PC-3 (cell line): Measurements from ENCODE around the gene CA7. TPM values are rescaled to one million over a fixed set of nuclear protein-coding genes. Genes with fewer than 3 reads are reported as not detected.

Experiments used
- ATAC-seq: fragments of 200-7000 bp; cut with Tn5 transposase; 2 replicates; pipeline ENCODE4 v1.9.1; 2020; ENCODE audit warnings: mild to moderate bottlenecking, moderate library complexity
- BruUV-seq: library from RNA; stranded (reverse); fragments of 400-500 nt; replicated peaks from 2 replicates; lab custom pipeline; 2021; lab: Mats Ljungman, UMichigan
- CTCF ChIA-PET: fragments of 300-600 bp; sonication (Branson Sonifier 250); formaldehyde crosslinking; loops from one replicate; lab custom pipeline; 2022; ENCODE audit warnings: antibody characterized with exemption; lab: Charles Lee
- POLR2A ChIA-PET: fragments of 300-600 bp; sonication (Branson Sonifier 250); formaldehyde crosslinking; loops from one replicate; lab custom pipeline; 2022; ENCODE audit warnings: antibody characterized with exemption; ENCODE audit not compliant: unreplicated experiment; lab: Charles Lee
- DNase-seq: peaks from one replicate; pipeline ENCODE4 v3.0.0-alpha.2; 2015
- H2AFZ ChIP-seq: fragments of 300-600 bp; sonication (generic); 2 replicates; pipeline ENCODE4 v1.6.0; 2016; ENCODE audit warnings: antibody characterized with exemption, low read length
- H3F3A ChIP-seq: fragments of 300-600 bp; sonication (generic); one replicate; pipeline ENCODE4 v1.6.0; 2017; ENCODE audit warnings: antibody characterized with exemption, low read length, control low read depth, mild to moderate bottlenecking; ENCODE audit not compliant: unreplicated experiment
- H3K27ac ChIP-seq: fragments of 300-600 bp; sonication (generic); 2 replicates; pipeline ENCODE4 v1.5.1; 2016; ENCODE audit warnings: mild to moderate bottlenecking, low read length
- H3K27me3 ChIP-seq: fragments of 300-600 bp; sonication (generic); 2 replicates; pipeline ENCODE4 v1.6.1; 2016; ENCODE audit warnings: low read length, mixed read lengths
- H3K36me3 ChIP-seq: fragments of 300-600 bp; sonication (generic); 2 replicates; pipeline ENCODE4 v1.6.1; 2016; ENCODE audit warnings: low read depth, mixed run types, low read length, mixed read lengths
- H3K4me1 ChIP-seq: fragments of 300-600 bp; sonication (generic); 2 replicates; pipeline ENCODE4 v1.5.1; 2016; ENCODE audit warnings: low read length; ENCODE audit not compliant: insufficient read depth
- H3K4me2 ChIP-seq: fragments of 300-600 bp; sonication (generic); 2 replicates; pipeline ENCODE4 v1.6.0; 2016; ENCODE audit warnings: low read length
- H3K4me3 ChIP-seq: fragments of 300-600 bp; sonication (generic); 2 replicates; pipeline ENCODE4 v1.5.1; 2016; ENCODE audit warnings: mild to moderate bottlenecking, low read length, mixed read lengths
- H3K79me2 ChIP-seq: fragments of 300-600 bp; sonication (generic); 2 replicates; pipeline ENCODE4 v1.6.1; 2017; ENCODE audit warnings: low read length, mixed read lengths
- H3K9ac ChIP-seq: fragments of 300-600 bp; sonication (generic); 2 replicates; pipeline ENCODE4 v1.6.0; 2016; ENCODE audit warnings: mild to moderate bottlenecking, low read length
- H3K9me2 ChIP-seq: fragments of 300-600 bp; sonication (generic); replicated peaks from 2 replicates; pipeline ENCODE4 v1.6.1; 2016; ENCODE audit warnings: mixed run types, low read length, mixed read lengths
- H3K9me3 ChIP-seq: fragments of 300-600 bp; sonication (generic); 2 replicates; pipeline ENCODE4 v1.6.1; 2016; ENCODE audit warnings: low read length, mixed read lengths
- H4K20me1 ChIP-seq: fragments of 300-600 bp; sonication (generic); 2 replicates; pipeline ENCODE4 v1.6.1; 2016; ENCODE audit warnings: low read length, mixed read lengths
- EZH2 ChIP-seq: fragments of 300-600 bp; sonication (generic); IDR thresholded peaks from one replicate; pipeline ENCODE4 v1.6.1; 2017; ENCODE audit warnings: antibody characterized with exemption, mild to moderate bottlenecking, low read length; ENCODE audit not compliant: unreplicated experiment
- EZH2phosphoT487 ChIP-seq: fragments of 300-600 bp; sonication (generic); IDR thresholded peaks from 2 replicates; pipeline ENCODE4 v1.6.1; 2018; ENCODE audit warnings: mild to moderate bottlenecking, antibody characterized with exemption, low read length, borderline replicate concordance
- intact Hi-C: fragments of 100-400 bp; cut with micrococcal nuclease; formaldehyde crosslinking; loops from 2 replicates; pipeline ENCODE4 v1.9.0; 2023
- total RNA-seq: library from RNA; depleted of rRNA; stranded (reverse); fragments of >200 nt; gene quantifications from 2 replicates; pipeline ENCODE4 v1.2.3, GENCODE V29; 2014
- TF ChIP-seq, protein P1 (sequence below): fragments of 300-600 bp; sonication (generic); conservative IDR thresholded peaks from 2 replicates; pipeline ENCODE4 v1.5.1; 2017; ENCODE audit warnings: antibody characterized with exemption, low read depth, mild to moderate bottlenecking, low read length

Gene CA7
- total RNA-seq, 1 experiment from 2014 or later: not detected

DNA sequence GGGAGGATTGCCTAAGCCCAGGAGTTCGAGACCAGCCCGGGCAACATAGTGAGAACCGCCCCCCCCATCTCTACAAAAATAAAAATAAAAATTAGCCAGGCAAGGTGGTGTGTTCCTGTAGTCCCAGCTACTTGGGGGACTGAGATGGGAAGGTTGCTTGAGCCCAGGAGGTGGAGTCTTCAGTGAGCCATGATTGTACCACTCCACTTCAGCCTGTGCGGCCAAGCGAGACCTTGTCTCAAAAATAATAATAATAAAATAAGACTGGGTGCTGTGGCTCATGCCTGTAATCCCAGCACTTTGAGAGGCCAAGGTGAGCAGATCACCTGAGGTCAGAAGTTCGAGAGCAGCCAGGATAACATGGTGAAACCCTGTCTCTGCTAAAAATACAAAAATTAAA is 47.6 kb downstream of the CA7 start:
- ATAC-seq: no peak
- Histone ChIP-seq H3K9ac (no peak overlapping the region), H2AFZ (no peak overlapping the region), H3K79me2 (no peaks in the 10 kb centered on the region), H3K4me2 (no peak overlapping the region), H3K27ac (no peak overlapping the region), H3K4me1 (no peaks in the 10 kb centered on the region), H4K20me1 (no peaks in the 10 kb centered on the region), H3K4me3 (no peak overlapping the region), H3F3A (no peaks in the 10 kb centered on the region), H3K36me3 (no peaks in the 10 kb centered on the region), H3K9me3 (no peaks in the 10 kb centered on the region), H3K27me3 (no peaks in the 10 kb centered on the region), H3K9me2 (no peaks in the 10 kb centered on the region)
- POLR2A ChIA-PET: no interaction called here
- no peak for DNase-seq
- CTCF ChIA-PET: no interaction called here
- intact Hi-C loops: no loop called here
- BruUV-seq: no TSS peak
- TF ChIP-seq, protein P1, sequence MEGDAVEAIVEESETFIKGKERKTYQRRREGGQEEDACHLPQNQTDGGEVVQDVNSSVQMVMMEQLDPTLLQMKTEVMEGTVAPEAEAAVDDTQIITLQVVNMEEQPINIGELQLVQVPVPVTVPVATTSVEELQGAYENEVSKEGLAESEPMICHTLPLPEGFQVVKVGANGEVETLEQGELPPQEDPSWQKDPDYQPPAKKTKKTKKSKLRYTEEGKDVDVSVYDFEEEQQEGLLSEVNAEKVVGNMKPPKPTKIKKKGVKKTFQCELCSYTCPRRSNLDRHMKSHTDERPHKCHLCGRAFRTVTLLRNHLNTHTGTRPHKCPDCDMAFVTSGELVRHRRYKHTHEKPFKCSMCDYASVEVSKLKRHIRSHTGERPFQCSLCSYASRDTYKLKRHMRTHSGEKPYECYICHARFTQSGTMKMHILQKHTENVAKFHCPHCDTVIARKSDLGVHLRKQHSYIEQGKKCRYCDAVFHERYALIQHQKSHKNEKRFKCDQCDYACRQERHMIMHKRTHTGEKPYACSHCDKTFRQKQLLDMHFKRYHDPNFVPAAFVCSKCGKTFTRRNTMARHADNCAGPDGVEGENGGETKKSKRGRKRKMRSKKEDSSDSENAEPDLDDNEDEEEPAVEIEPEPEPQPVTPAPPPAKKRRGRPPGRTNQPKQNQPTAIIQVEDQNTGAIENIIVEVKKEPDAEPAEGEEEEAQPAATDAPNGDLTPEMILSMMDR: no peak

- Histone ChIP-seq H3K27ac (no peak overlapping the region), H3F3A (no peaks in the 10 kb centered on the region), H3K27me3 (no peaks in the 10 kb centered on the region), H3K36me3 (no peaks in the 10 kb centered on the region), H3K4me1 (no peaks in the 10 kb centered on the region), H3K4me2 (no peak overlapping the region), H3K9me3 (no peaks in the 10 kb centered on the region), H3K4me3 (no peak overlapping the region), H3K9me2 (no peaks in the 10 kb centered on the region), H3K79me2 (no peaks in the 10 kb centered on the region), H2AFZ (no peak overlapping the region), H3K9ac (no peak overlapping the region), H4K20me1 (no peaks in the 10 kb centered on the region)
- TF ChIP-seq, protein P1: no peak
- TF ChIP-seq EZH2phosphoT487 (no peak), EZH2 (no peak)
- intact Hi-C loops: no loop called here
- ATAC-seq (no peak), DNase-seq (no peak)
- ChIA-PET POLR2A (no interaction called here), CTCF (no interaction called here)
- no TSS peak for BruUV-seq
These were observed 49.8 kb downstream of the CA7 start for GRCh38 chr16:66894055-66894454.

DNA sequence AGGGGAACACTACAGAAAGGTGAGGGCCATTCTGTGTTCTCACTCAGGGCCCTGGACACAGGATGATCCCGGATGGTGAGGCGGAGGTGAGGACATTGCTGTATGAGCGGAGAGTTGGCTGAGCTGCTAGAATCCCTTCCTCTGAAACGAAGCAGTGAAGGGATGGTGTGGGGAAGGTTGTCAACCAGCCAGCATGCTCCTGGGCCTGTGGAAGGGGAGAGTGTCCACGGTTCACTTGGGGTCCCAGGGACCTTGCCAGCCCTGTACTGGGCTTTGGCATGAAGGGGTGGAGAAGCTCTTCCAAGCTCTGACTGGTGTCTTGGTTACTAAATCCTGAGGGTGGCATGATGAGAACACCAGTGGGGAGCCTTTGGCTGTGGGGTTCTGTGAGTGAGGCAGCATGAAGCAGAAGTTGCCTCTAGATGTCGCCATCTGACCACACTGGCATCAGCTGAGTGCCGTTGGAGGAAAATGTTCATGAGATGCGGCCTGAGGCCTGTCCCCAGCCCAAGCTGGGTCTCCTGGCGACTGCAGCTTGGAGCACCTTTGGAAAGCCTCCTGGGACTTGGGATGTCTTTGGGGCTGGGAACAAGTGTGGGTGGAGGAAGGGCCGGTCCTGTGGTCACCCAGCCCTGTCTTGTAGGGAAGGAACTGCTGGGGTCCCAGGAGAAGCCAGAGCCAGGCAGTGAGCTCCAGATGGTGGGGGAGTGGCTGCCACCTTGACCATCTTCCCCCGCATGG is 50.9 kb downstream of the CA7 start:
- peaks cover 3% of the 10 kb centered on the region; the same call in 1 of the 2 replicates for H3K4me1 ChIP-seq
- no peak overlapping the region for H3K4me3 ChIP-seq
- H3K36me3 ChIP-seq: no peaks in the 10 kb centered on the region
- intact Hi-C loops: no loop called here
- TF ChIP-seq, protein P1: peak; percentile 81
- TF ChIP-seq EZH2phosphoT487: no peak
- POLR2A ChIA-PET: no interaction called here
- H3K9me3 ChIP-seq: no peaks in the 10 kb centered on the region
- no peaks in the 10 kb centered on the region for H3K27me3 ChIP-seq
- H3K9ac ChIP-seq: no peak overlapping the region
- peak; percentile 70 for DNase-seq
- CTCF ChIA-PET: no interaction called here
- no peaks in the 10 kb centered on the region for H3K79me2 ChIP-seq
- H4K20me1 ChIP-seq: no peaks in the 10 kb centered on the region
- peak; percentile 89 for ATAC-seq
- BruUV-seq: no TSS peak
- no peak overlapping the region for H2AFZ ChIP-seq
- H3K9me2 ChIP-seq: no peaks in the 10 kb centered on the region
- no peak overlapping the region for H3K27ac ChIP-seq
- H3K4me2 ChIP-seq: no peak overlapping the region
- no peaks in the 10 kb centered on the region for H3F3A ChIP-seq
